HEK293 (cell line): ENCODE measurements around the gene NCKAP5.

Experiments used
- BCL11A ChIP-seq: fragments of 450-650 bp; formaldehyde crosslinking; IDR thresholded peaks from 2 replicates; pipeline ENCODE4 v1.5.1; 2016; ENCODE audit warnings: low read depth, missing biosample characterization, missing genetic modification characterization
- YY1 ChIP-seq: fragments of 450-650 bp; formaldehyde crosslinking; IDR thresholded peaks from 2 replicates; pipeline ENCODE4 v1.5.1; 2018; ENCODE audit warnings: missing biosample characterization, missing genetic modification characterization
- ZNF211 ChIP-seq: fragments of 450-650 bp; formaldehyde crosslinking; IDR thresholded peaks from 2 replicates; pipeline ENCODE4 v1.5.1; 2016; ENCODE audit warnings: low read depth, missing biosample characterization, missing genetic modification characterization
- ZNF362 ChIP-seq: fragments of 450-650 bp; formaldehyde crosslinking; IDR thresholded peaks from 2 replicates; pipeline ENCODE4 v1.5.1; 2016; ENCODE audit warnings: missing biosample characterization, missing genetic modification characterization
- ZNF513 ChIP-seq: fragments of 450-650 bp; IDR thresholded peaks from 2 replicates; pipeline ENCODE4 v1.5.1; 2018; ENCODE audit warnings: missing biosample characterization, missing genetic modification characterization

- TF ChIP-seq BCL11A (tag by site-specific recombination) (no peak), ZNF362 (tag by site-specific recombination) (no peak), ZNF211 (no peak), ZNF513 (tag by site-specific recombination) (no peak), YY1 (tag by site-specific recombination) (no peak)
Observed at GRCh38 chr2:133157141-133157540, 411.1 kb downstream of the NCKAP5 start.
